ENCODE measurements around the gene SP8.

The SP8 gene

GRCh38 chr7:20754001-20754400 lies 32.7 kb downstream of the SP8 start:
- DNase-seq (ENCODE audit: low read depth in 2 of 2) = no peak

GRCh38 chr7:20749906-20750305 lies 36.8 kb downstream of the SP8 start:
- DNase-seq (ENCODE audit: low read depth in 2 of 2) = no peak

- DNase-seq (ENCODE audit: low read depth in 2 of 2) = no peak
These were observed 37.8 kb downstream of the SP8 start for GRCh38 chr7:20748853-20749252.

GRCh38 chr7:20747001-20747400 lies 39.7 kb downstream of the SP8 start:
- DNase-seq (ENCODE audit: low read depth in 2 of 2) = no peak

GRCh38 chr7:20745702-20746101 lies 41.0 kb downstream of the SP8 start:
- no peak for DNase-seq (ENCODE audit: low read depth in 2 of 2)

GRCh38 chr7:20744954-20745446 lies 41.7 kb downstream of the SP8 start:
- no peak for DNase-seq (ENCODE audit: low read depth in 2 of 2)

GRCh38 chr7:20742913-20743312 lies 43.8 kb downstream of the SP8 start:
- no peak for DNase-seq (ENCODE audit: low read depth in 2 of 2)

- DNase-seq (ENCODE audit: low read depth in 2 of 2) = no peak
These were observed 44.9 kb downstream of the SP8 start for GRCh38 chr7:20741801-20742200.

GRCh38 chr7:20738518-20739481 lies 47.9 kb downstream of the SP8 start:
- DNase-seq (ENCODE audit: low read depth in 2 of 2) = no peak

- no peak for DNase-seq (ENCODE audit: low read depth in 2 of 2)
These were observed 48.7 kb downstream of the SP8 start for GRCh38 chr7:20737840-20738448.

GRCh38 chr7:20735346-20736065 lies 51.2 kb downstream of the SP8 start:
- DNase-seq (ENCODE audit: low read depth in 2 of 2) = no peak
